ENCODE measurements around the gene TNNT3. TPM values are rescaled to one million over a fixed set of nuclear protein-coding genes. Genes with fewer than 3 reads are reported as not detected.

Gene TNNT3
- total RNA-seq, 4 donors from 2014 or later = 1.5 to 12.9 (median 4.8) TPM

- Histone ChIP-seq H3K9me3 (no peaks in the 10 kb centered on the region), H3K36me3 (no peaks in the 10 kb centered on the region), H3K4me3 (no peak overlapping the region), H3K27ac (no peak overlapping the region), H3K4me1 (peaks cover 5% of the 10 kb centered on the region), H3K27me3 (no peaks in the 10 kb centered on the region)
- no peak for TF ChIP-seq POLR2A (IDR thresholded peaks at IDR 0.05)
- TF ChIP-seq, protein P1, sequence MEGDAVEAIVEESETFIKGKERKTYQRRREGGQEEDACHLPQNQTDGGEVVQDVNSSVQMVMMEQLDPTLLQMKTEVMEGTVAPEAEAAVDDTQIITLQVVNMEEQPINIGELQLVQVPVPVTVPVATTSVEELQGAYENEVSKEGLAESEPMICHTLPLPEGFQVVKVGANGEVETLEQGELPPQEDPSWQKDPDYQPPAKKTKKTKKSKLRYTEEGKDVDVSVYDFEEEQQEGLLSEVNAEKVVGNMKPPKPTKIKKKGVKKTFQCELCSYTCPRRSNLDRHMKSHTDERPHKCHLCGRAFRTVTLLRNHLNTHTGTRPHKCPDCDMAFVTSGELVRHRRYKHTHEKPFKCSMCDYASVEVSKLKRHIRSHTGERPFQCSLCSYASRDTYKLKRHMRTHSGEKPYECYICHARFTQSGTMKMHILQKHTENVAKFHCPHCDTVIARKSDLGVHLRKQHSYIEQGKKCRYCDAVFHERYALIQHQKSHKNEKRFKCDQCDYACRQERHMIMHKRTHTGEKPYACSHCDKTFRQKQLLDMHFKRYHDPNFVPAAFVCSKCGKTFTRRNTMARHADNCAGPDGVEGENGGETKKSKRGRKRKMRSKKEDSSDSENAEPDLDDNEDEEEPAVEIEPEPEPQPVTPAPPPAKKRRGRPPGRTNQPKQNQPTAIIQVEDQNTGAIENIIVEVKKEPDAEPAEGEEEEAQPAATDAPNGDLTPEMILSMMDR (IDR thresholded peaks at IDR 0.05) = no peak
- TF ChIP-seq POLR2AphosphoS5 (IDR thresholded peaks at IDR 0.05) = no peak
- no peak for TF ChIP-seq EP300 (IDR thresholded peaks at IDR 0.05)
- 38% methylated on average over 9 of the region's 9 CpGs for WGBS
- DNase-seq (ENCODE audit: low spot score in 2 of 2) = no peak
These were observed 10.9 kb upstream of the TNNT3 start for GRCh38 chr11:1908618-1909017.

DNA sequence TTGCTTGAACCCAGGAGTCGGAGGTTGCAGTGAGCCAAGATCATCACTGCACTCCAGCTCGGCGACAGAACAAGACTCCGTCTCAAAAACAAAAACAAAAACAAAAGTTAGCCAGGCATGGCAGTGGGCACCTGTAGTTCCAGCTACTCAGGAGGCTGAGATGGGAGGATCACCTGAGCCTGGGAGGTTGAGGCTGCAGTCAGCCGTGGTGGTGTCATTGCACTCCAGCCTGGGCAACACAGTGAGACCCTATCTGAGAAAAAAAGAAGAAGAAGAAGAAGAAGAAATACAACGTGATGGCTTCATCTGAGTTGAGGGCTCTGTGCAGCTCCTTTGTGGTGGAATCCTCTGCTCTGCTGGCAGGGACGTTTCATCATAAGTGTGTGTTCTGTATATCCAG lies 10.0 kb upstream of the TNNT3 start:
- no peak for TF ChIP-seq POLR2AphosphoS5 (IDR thresholded peaks at IDR 0.05)
- no peak for TF ChIP-seq EP300 (IDR thresholded peaks at IDR 0.05)
- no peak for TF ChIP-seq POLR2A (IDR thresholded peaks at IDR 0.05)
- TF ChIP-seq, protein P1 (IDR thresholded peaks at IDR 0.05) = no peak
- Histone ChIP-seq H3K27ac (no peak overlapping the region), H3K9me3 (no peaks in the 10 kb centered on the region), H3K4me3 (no peak overlapping the region), H3K27me3 (no peaks in the 10 kb centered on the region), H3K4me1 (peaks cover 5% of the 10 kb centered on the region), H3K36me3 (no peaks in the 10 kb centered on the region)
- no peak for DNase-seq (ENCODE audit: low spot score in 2 of 2)
- 91% methylated on average over 7 of the region's 7 CpGs for WGBS

DNA sequence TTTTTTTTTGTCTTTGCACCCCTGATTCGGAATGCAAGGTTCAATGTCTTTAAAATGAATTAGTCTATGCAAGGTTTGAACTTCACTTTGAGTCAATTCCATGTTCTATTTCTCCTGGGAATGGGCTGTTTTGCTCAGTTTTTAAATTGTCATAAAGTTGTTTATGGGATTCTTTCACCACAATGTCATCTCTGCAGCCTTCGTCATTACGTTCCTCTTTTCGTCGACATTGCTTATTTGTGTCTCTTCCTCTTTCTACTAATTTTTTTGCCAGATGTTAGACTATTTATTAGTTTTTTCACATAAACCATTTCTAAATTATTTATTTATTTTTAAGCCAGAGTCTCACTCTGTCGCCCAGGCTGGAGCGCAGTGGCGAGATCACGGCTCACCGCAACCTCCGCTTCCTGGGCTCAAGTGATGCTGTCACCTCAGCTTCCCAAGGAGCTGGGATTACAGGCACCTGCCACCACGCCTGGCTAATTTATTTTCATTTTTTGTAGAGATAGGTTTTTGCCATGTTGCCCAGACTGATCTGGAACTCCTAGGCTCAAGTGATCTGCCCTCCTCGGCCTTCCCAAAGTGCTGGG lies 7.1 kb upstream of the TNNT3 start:
- Histone ChIP-seq H3K4me3 (no peak overlapping the region), H3K27me3 (no peaks in the 10 kb centered on the region), H3K9me3 (no peaks in the 10 kb centered on the region), H3K4me1 (peaks cover 18% of the 10 kb centered on the region), H3K27ac (no peak overlapping the region), H3K36me3 (no peaks in the 10 kb centered on the region)
- WGBS = 83% methylated on average over 13 of the region's 13 CpGs
- DNase-seq (ENCODE audit: low spot score in 2 of 2) = no peak
- TF ChIP-seq POLR2AphosphoS5 (IDR thresholded peaks at IDR 0.05) (no peak), POLR2A (IDR thresholded peaks at IDR 0.05) (no peak), EP300 (IDR thresholded peaks at IDR 0.05) (no peak)
- TF ChIP-seq, protein P1 (IDR thresholded peaks at IDR 0.05) = no peak

GRCh38 chr11:1913271-1914060 lies 6.0 kb upstream of the TNNT3 start:
- Histone ChIP-seq H3K27me3 (no peaks in the 10 kb centered on the region), H3K27ac (no peak overlapping the region), H3K36me3 (no peaks in the 10 kb centered on the region), H3K4me1 (peaks cover 23% of the 10 kb centered on the region), H3K9me3 (no peaks in the 10 kb centered on the region), H3K4me3 (no peak overlapping the region)
- TF ChIP-seq POLR2AphosphoS5 (IDR thresholded peaks at IDR 0.05) (no peak), POLR2A (IDR thresholded peaks at IDR 0.05) (no peak), EP300 (IDR thresholded peaks at IDR 0.05) (no peak)
- TF ChIP-seq, protein P1 (IDR thresholded peaks at IDR 0.05) = no peak
- WGBS = 90% methylated on average over 31 of the region's 31 CpGs
- DNase-seq (ENCODE audit: low spot score in 2 of 2) = no peak

DNA sequence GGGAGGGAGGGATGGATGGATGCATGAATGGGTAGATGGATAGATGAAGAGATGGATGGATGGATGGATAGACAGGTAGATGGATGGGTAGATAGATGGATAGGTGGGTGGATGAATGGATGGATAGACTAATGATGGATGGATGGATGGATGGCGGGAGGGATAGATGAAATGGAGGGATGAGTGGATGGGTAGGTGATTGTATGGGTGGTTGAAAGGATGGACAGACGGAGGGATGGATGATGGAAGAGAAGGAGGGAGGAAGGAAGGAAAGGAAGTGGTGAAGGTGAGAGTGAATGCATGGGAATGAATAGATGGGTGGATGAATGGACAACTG lies 3.7 kb upstream of the TNNT3 start:
- WGBS = 94% methylated on average over 2 of the region's 2 CpGs
- H3K4me1 ChIP-seq = peaks cover 33% of the 10 kb centered on the region
- H3K36me3 ChIP-seq = no peaks in the 10 kb centered on the region
- no peaks in the 10 kb centered on the region for H3K9me3 ChIP-seq
- TF ChIP-seq POLR2AphosphoS5 (IDR thresholded peaks at IDR 0.05) (no peak), POLR2A (IDR thresholded peaks at IDR 0.05) (no peak), EP300 (IDR thresholded peaks at IDR 0.05) (no peak)
- TF ChIP-seq, protein P1 (IDR thresholded peaks at IDR 0.05) = no peak
- no peaks in the 10 kb centered on the region for H3K27me3 ChIP-seq
- DNase-seq (ENCODE audit: low spot score in 2 of 2) = no peak
- no peak overlapping the region for H3K4me3 ChIP-seq
- H3K27ac ChIP-seq = no peak overlapping the region
